ENCODE data around the gene CELF2. TPM values are rescaled to one million over a fixed set of nuclear protein-coding genes. Genes with fewer than 3 reads are reported as not detected.

Gene CELF2
- total and polyA plus RNA-seq, 2 of the 4 experiments (the other 2 are of a cell fraction), result 3.5 to 6.6 TPM

GRCh38 chr10:11305825-11306593 lies 288.3 kb downstream of the CELF2 start:
- no peaks in the 10 kb centered on the region for H3K4me1 ChIP-seq (ENCODE audit: control insufficient read depth, insufficient read depth, low read length)
- in situ Hi-C loops (cut with MboI; ENCODE audit: low sequenced_read_pairs), result no loop called here
- H4K5ac ChIP-seq (ENCODE audit: low read depth, low read length), result no peak overlapping the region
- no peak overlapping the region for H3K14ac ChIP-seq (replicated peaks; ENCODE audit: low read depth, low read length)
- 71% methylated on average over 8 of the region's 13 CpGs; no CpG with 5 or more reads in 1 of the 2 experiments for WGBS, 2 experiments (ENCODE audit: extremely low coverage in 2 of 2, insufficient read length in 1 of 2)
- no peak for DNase-seq
- no peak overlapping the region for H3K18ac ChIP-seq (ENCODE audit: low read depth, low read length)
- H2AK5ac ChIP-seq (ENCODE audit: low read depth, low read length), result no peak overlapping the region
- H2BK120ac ChIP-seq (ENCODE audit: low read depth, low read length), result no peak overlapping the region
- H3K36me3 ChIP-seq (ENCODE audit: control insufficient read depth, insufficient read depth, low read length), result no peaks in the 10 kb centered on the region
- H3K56ac ChIP-seq (ENCODE audit: extremely low read depth, insufficient read depth, low read length), result no peak overlapping the region
- H4K8ac ChIP-seq (ENCODE audit: low read depth in 2 of 2, low read length in 2 of 2), result no peak overlapping the region
- CTCF ChIA-PET, result no interaction called here
- no peaks in the 10 kb centered on the region for H3K79me1 ChIP-seq (ENCODE audit: low read depth in 1 of 2, low read length in 2 of 2)
- H3K9me1 ChIP-seq (ENCODE audit: insufficient read depth, low read length), result no peaks in the 10 kb centered on the region
- TF ChIP-seq SMC3 (IDR thresholded peaks at IDR 0.05; ENCODE audit: low read depth, low read length), result no peak
- no peak for TF ChIP-seq USF2 (IDR thresholded peaks at IDR 0.05; ENCODE audit: low read depth, low read length)
- TF ChIP-seq, protein P1, sequence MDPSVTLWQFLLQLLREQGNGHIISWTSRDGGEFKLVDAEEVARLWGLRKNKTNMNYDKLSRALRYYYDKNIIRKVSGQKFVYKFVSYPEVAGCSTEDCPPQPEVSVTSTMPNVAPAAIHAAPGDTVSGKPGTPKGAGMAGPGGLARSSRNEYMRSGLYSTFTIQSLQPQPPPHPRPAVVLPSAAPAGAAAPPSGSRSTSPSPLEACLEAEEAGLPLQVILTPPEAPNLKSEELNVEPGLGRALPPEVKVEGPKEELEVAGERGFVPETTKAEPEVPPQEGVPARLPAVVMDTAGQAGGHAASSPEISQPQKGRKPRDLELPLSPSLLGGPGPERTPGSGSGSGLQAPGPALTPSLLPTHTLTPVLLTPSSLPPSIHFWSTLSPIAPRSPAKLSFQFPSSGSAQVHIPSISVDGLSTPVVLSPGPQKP (IDR thresholded peaks at IDR 0.05; ENCODE audit: borderline replicate concordance, low read depth, low read length), result no peak
- no peak for TF ChIP-seq MAZ (IDR thresholded peaks at IDR 0.05; ENCODE audit: borderline replicate concordance, low read depth, low read length)
- no peak for TF ChIP-seq CEBPB (IDR thresholded peaks at IDR 0.05; ENCODE audit: low read depth, low read length)
- no peak for TF ChIP-seq MAFK (IDR thresholded peaks at IDR 0.05; ENCODE audit: low read depth, low read length)
- TF ChIP-seq, protein P2, sequence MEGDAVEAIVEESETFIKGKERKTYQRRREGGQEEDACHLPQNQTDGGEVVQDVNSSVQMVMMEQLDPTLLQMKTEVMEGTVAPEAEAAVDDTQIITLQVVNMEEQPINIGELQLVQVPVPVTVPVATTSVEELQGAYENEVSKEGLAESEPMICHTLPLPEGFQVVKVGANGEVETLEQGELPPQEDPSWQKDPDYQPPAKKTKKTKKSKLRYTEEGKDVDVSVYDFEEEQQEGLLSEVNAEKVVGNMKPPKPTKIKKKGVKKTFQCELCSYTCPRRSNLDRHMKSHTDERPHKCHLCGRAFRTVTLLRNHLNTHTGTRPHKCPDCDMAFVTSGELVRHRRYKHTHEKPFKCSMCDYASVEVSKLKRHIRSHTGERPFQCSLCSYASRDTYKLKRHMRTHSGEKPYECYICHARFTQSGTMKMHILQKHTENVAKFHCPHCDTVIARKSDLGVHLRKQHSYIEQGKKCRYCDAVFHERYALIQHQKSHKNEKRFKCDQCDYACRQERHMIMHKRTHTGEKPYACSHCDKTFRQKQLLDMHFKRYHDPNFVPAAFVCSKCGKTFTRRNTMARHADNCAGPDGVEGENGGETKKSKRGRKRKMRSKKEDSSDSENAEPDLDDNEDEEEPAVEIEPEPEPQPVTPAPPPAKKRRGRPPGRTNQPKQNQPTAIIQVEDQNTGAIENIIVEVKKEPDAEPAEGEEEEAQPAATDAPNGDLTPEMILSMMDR (conservative IDR thresholded peaks at IDR 0.05; ENCODE audit: low read depth, low read length), result no peak
- no peak for TF ChIP-seq POLR2A (IDR thresholded peaks at IDR 0.05; ENCODE audit: low read depth, low read length)
- no peak for TF ChIP-seq BHLHE40 (IDR thresholded peaks at IDR 0.05; ENCODE audit: low read depth, low read length)
- no peak for TF ChIP-seq CHD1 (IDR thresholded peaks at IDR 0.05; ENCODE audit: low read depth, low read length)
- TF ChIP-seq RFX5 (IDR thresholded peaks at IDR 0.05; ENCODE audit: low read depth, low read length), result no peak
- TF ChIP-seq NFE2L2 (IDR thresholded peaks at IDR 0.05; ENCODE audit: low read depth, low read length), result no peak
- TF ChIP-seq MXI1 (IDR thresholded peaks at IDR 0.05; ENCODE audit: borderline replicate concordance, low read depth, low read length), result no peak
- TF ChIP-seq RCOR1 (IDR thresholded peaks at IDR 0.05; ENCODE audit: insufficient replicate concordance, low read length), result no peak
- no peak for TF ChIP-seq FOS (IDR thresholded peaks at IDR 0.05; ENCODE audit: low read depth, low read length)
- no peak for TF ChIP-seq RAD21 (IDR thresholded peaks at IDR 0.05; ENCODE audit: low read length)
- no peaks in the 10 kb centered on the region for H3K27me3 ChIP-seq (ENCODE audit: control insufficient read depth, insufficient read depth, low read length)
- ATAC-seq (ENCODE audit: low read depth), result no peak
- no peak overlapping the region for H2AK9ac ChIP-seq (replicated peaks; ENCODE audit: low read depth, low read length, poor library complexity)
- H2BK5ac ChIP-seq (ENCODE audit: low read depth, low read length, poor library complexity, severe bottlenecking), result no peak overlapping the region
- H3K9me3 ChIP-seq (ENCODE audit: control insufficient read depth, insufficient read depth, low read length), result peaks cover 18% of the 10 kb centered on the region
- H3K4me3 ChIP-seq (ENCODE audit: insufficient read depth, low read depth, low read length), result no peak overlapping the region
- H3K27ac ChIP-seq (ENCODE audit: insufficient read depth, low read length), result no peak overlapping the region
- no peak overlapping the region for H2BK15ac ChIP-seq (ENCODE audit: low read depth, low read length)
- H3K23ac ChIP-seq (ENCODE audit: low read depth, low read length), result no peak overlapping the region
- no peak overlapping the region for H3K9ac ChIP-seq (ENCODE audit: low read depth, low read length)
- H4K20me1 ChIP-seq (ENCODE audit: insufficient read depth, low read length), result no peaks in the 10 kb centered on the region
- H4K91ac ChIP-seq (ENCODE audit: insufficient read depth, low read depth, low read length), result no peak overlapping the region
- H3K4me2 ChIP-seq (ENCODE audit: low read depth, low read length), result no peak overlapping the region
- no TSS peak for BruUV-seq (replicated peaks)
- dilution Hi-C loops (cut with HindIII; ENCODE audit: low sequenced_read_pairs, unreplicated experiment), result no loop called here
- no peak overlapping the region for H3K4ac ChIP-seq (ENCODE audit: low read depth, low read length)
- POLR2A ChIA-PET (ENCODE audit: unreplicated experiment), result no interaction called here
- intact Hi-C loops (cut with micrococcal nuclease), result no loop called here
- no peak overlapping the region for H2BK20ac ChIP-seq (ENCODE audit: low read depth, low read length)
- H2AFZ ChIP-seq (replicated peaks; ENCODE audit: low read length, poor library complexity), result no peak overlapping the region
